IMR-90 (cell line): ENCODE results near the gene PCSK6. TPM values are rescaled to one million over a fixed set of nuclear protein-coding genes. Genes with fewer than 3 reads are reported as not detected.

Experiments used
- ATAC-seq: fragments of 200-7000 bp; cut with Tn5 transposase; 2 replicates; pipeline ENCODE4 v1.9.1; 2020; ENCODE audit warnings: low read depth, mild to moderate bottlenecking, moderate library complexity
- BruUV-seq: library from RNA; stranded (reverse); fragments of 400-500 nt; replicated peaks from 2 replicates; lab custom pipeline; 2021; lab: Mats Ljungman, UMichigan
- CTCF ChIA-PET: fragments of 300-600 bp; formaldehyde crosslinking; extraction: SDS; loops from one replicate; lab custom pipeline; 2021; ENCODE audit warnings: antibody characterized with exemption; lab: Yijun Ruan, JAX
- POLR2A ChIA-PET: fragments of 300-600 bp; sonication (Branson Sonifier 250); formaldehyde crosslinking; loops from one replicate; lab custom pipeline; 2022; ENCODE audit warnings: antibody characterized with exemption; ENCODE audit not compliant: unreplicated experiment; lab: Charles Lee
- DNase-seq: peaks from one replicate; pipeline ENCODE4 v3.0.0; 2013
- H2AFZ ChIP-seq: replicated peaks from 2 replicates; pipeline ENCODE3; 2013; ENCODE audit warnings: low read length, mild to moderate bottlenecking; ENCODE audit not compliant: poor library complexity
- H2AK5ac ChIP-seq: 2 replicates; pipeline ENCODE4 v1.6.1; 2013; ENCODE audit warnings: low read depth, low read length, inconsistent platforms
- H2AK9ac ChIP-seq: replicated peaks from 2 replicates; pipeline ENCODE3; 2013; ENCODE audit warnings: mild to moderate bottlenecking, low read depth, low read length, moderate library complexity; ENCODE audit not compliant: poor library complexity
- H2BK120ac ChIP-seq: 2 replicates; pipeline ENCODE4 v1.6.1; 2013; ENCODE audit warnings: low read depth, low read length, inconsistent platforms
- H2BK15ac ChIP-seq: 3 replicates; pipeline ENCODE4 v1.6.1; 2013; ENCODE audit warnings: low read depth, low read length, inconsistent platforms
- H2BK20ac ChIP-seq: 2 replicates; pipeline ENCODE4 v1.6.1; 2013; ENCODE audit warnings: low read depth, mild to moderate bottlenecking, inconsistent platforms, low read length, moderate library complexity
- H2BK5ac ChIP-seq: 2 replicates; pipeline ENCODE4 v1.6.1; 2013; ENCODE audit warnings: mild to moderate bottlenecking, low read depth, low read length, inconsistent platforms; ENCODE audit not compliant: poor library complexity, severe bottlenecking
- H3K14ac ChIP-seq: replicated peaks from 2 replicates; pipeline ENCODE4 v1.6.1; 2013; ENCODE audit warnings: low read depth, low read length, inconsistent platforms
- H3K18ac ChIP-seq: 2 replicates; pipeline ENCODE4 v1.6.1; 2013; ENCODE audit warnings: low read depth, low read length, control low read depth
- H3K23ac ChIP-seq: 2 replicates; pipeline ENCODE4 v1.6.1; 2013; ENCODE audit warnings: low read depth, low read length, inconsistent platforms
- H3K27ac ChIP-seq: 2 replicates; pipeline ENCODE4 v1.5.1; 2013; ENCODE audit warnings: mild to moderate bottlenecking, control low read depth, low read length; ENCODE audit not compliant: insufficient read depth
- H3K27me3 ChIP-seq: 2 replicates; pipeline ENCODE4 v1.6.1; 2013; ENCODE audit warnings: low read length; ENCODE audit not compliant: control insufficient read depth, insufficient read depth
- H3K36me3 ChIP-seq: 2 replicates; pipeline ENCODE4 v1.6.1; 2013; ENCODE audit warnings: low read length, mixed read lengths; ENCODE audit not compliant: control insufficient read depth, insufficient read depth
- H3K4ac ChIP-seq: 2 replicates; pipeline ENCODE4 v1.6.1; 2013; ENCODE audit warnings: low read depth, low read length, inconsistent platforms
- H3K4me1 ChIP-seq: 2 replicates; pipeline ENCODE4 v1.6.1; 2013; ENCODE audit warnings: low read length, mixed read lengths; ENCODE audit not compliant: control insufficient read depth, insufficient read depth
- H3K4me2 ChIP-seq: 2 replicates; pipeline ENCODE4 v1.6.1; 2013; ENCODE audit warnings: low read depth, mild to moderate bottlenecking, control low read depth, low read length, moderate library complexity
- H3K4me3 ChIP-seq: 2 replicates; pipeline ENCODE4 v1.5.1; 2013; ENCODE audit warnings: low read depth, mild to moderate bottlenecking, control low read depth, low read length, moderate library complexity; ENCODE audit not compliant: insufficient read depth
- H3K56ac ChIP-seq: 2 replicates; pipeline ENCODE4 v1.6.1; 2013; ENCODE audit warnings: low read length, inconsistent platforms; ENCODE audit not compliant: insufficient read depth; ENCODE audit errors: extremely low read depth
- H3K79me1 ChIP-seq, 2 experiments: 2 replicates each; pipeline ENCODE4 v1.6.1; 2013; ENCODE audit warnings: low read length in 2 of 2, inconsistent platforms in 1 of 2, low read depth in 1 of 2
- H3K9ac ChIP-seq: 2 replicates; pipeline ENCODE4 v1.6.1; 2013; ENCODE audit warnings: low read depth, low read length, control low read depth
- H3K9me1 ChIP-seq: 2 replicates; pipeline ENCODE4 v1.6.1; 2013; ENCODE audit warnings: low read length, inconsistent platforms; ENCODE audit not compliant: insufficient read depth
- H3K9me3 ChIP-seq: 2 replicates; pipeline ENCODE4 v1.6.1; 2013; ENCODE audit warnings: low read length; ENCODE audit not compliant: control insufficient read depth, insufficient read depth
- H4K20me1 ChIP-seq: 2 replicates; pipeline ENCODE4 v1.6.1; 2013; ENCODE audit warnings: low read length, inconsistent platforms; ENCODE audit not compliant: insufficient read depth
- H4K5ac ChIP-seq: 2 replicates; pipeline ENCODE4 v1.6.1; 2013; ENCODE audit warnings: mild to moderate bottlenecking, low read depth, low read length, control low read depth
- H4K8ac ChIP-seq, 2 experiments: 2 replicates each; pipeline ENCODE4 v1.6.1; 2013; ENCODE audit warnings: low read depth in 2 of 2, low read length in 2 of 2, control low read depth in 1 of 2, inconsistent platforms in 1 of 2
- H4K91ac ChIP-seq: 2 replicates; pipeline ENCODE4 v1.6.1; 2013; ENCODE audit warnings: low read depth, low read length, inconsistent platforms; ENCODE audit not compliant: insufficient read depth
- CHD1 ChIP-seq: IDR thresholded peaks from 2 replicates; pipeline ENCODE4 v1.6.1; 2012; ENCODE audit warnings: low read depth, low read length, improper control_type of control experiment
- MAZ ChIP-seq: IDR thresholded peaks from 2 replicates; pipeline ENCODE4 v1.6.1; 2012; ENCODE audit warnings: low read depth, mild to moderate bottlenecking, low read length, improper control_type of control experiment, moderate library complexity, borderline replicate concordance
- MXI1 ChIP-seq: IDR thresholded peaks from 2 replicates; pipeline ENCODE4 v1.6.1; 2012; ENCODE audit warnings: low read depth, mild to moderate bottlenecking, low read length, moderate library complexity, borderline replicate concordance
- RFX5 ChIP-seq: IDR thresholded peaks from 2 replicates; pipeline ENCODE4 v1.8.0; 2012; ENCODE audit warnings: low read depth, mild to moderate bottlenecking, low read length, moderate library complexity
- WGBS, 2 experiments: methylation state at CpG; one replicate each; pipeline versions ENCODE4 v1.1.5 to v1.1.7; 2013; ENCODE audit warnings: missing lambda C conversion rate in 2 of 2; ENCODE audit not compliant: insufficient read length in 1 of 2; ENCODE audit errors: extremely low coverage in 2 of 2; 5-methylcytosine and 5-hydroxymethylcytosine counted together
- dilution Hi-C: fragments of 300-500 bp; cut with HindIII; formaldehyde crosslinking; loops from one replicate; pipeline ENCODE4 v1.14.3; 2018; ENCODE audit warnings: low sequenced_read_pairs; ENCODE audit not compliant: unreplicated experiment
- in situ Hi-C: fragments of 300-500 bp; cut with MboI; formaldehyde crosslinking; loops from 3 replicates; pipeline ENCODE4 v1.14.3; 2019; ENCODE audit warnings: low sequenced_read_pairs, inconsistent platforms, mixed read lengths
- intact Hi-C: fragments of 100-400 bp; cut with micrococcal nuclease; formaldehyde crosslinking; loops from 2 replicates; pipeline ENCODE4 v1.10.0; 2022
- polyA plus RNA-seq, 3 experiments: library from polyadenylated mRNA; depleted of rRNA; stranded (reverse); fragments of >200 nt; gene quantifications; 2 replicates each; pipeline ENCODE4 v1.2.3, GENCODE V29; 2012; ENCODE audit warnings: low replicate concordance in 1 of 3
- total RNA-seq: library from RNA; depleted of rRNA; stranded (reverse); fragments of >200 nt; gene quantifications from 2 replicates; pipeline ENCODE4 v1.2.3, GENCODE V29; 2012

PCSK6 gene
- total and polyA plus RNA-seq, 2 of the 4 experiments (the other 2 are of a cell fraction) = not detected

- H3K4ac ChIP-seq = no peak overlapping the region
- H3K79me1 ChIP-seq = no peaks in the 10 kb centered on the region
- no peak overlapping the region for H2BK15ac ChIP-seq
- no peak overlapping the region for H3K56ac ChIP-seq
- H4K91ac ChIP-seq = no peak overlapping the region
- in situ Hi-C loops (no loop called here), intact Hi-C loops (no loop called here), dilution Hi-C loops (no loop called here)
- H3K23ac ChIP-seq = no peak overlapping the region
- H3K27ac ChIP-seq = no peak overlapping the region
- H3K36me3 ChIP-seq = no peaks in the 10 kb centered on the region
- ChIA-PET POLR2A (no interaction called here), CTCF (no interaction called here)
- H3K4me1 ChIP-seq = no peaks in the 10 kb centered on the region
- no peak overlapping the region for H2BK120ac ChIP-seq
- no peak overlapping the region for H3K14ac ChIP-seq
- H3K4me2 ChIP-seq = no peak overlapping the region
- no peak for TF ChIP-seq MAZ
- TF ChIP-seq RFX5 = no peak
- no peak for TF ChIP-seq CHD1
- TF ChIP-seq MXI1 = no peak
- H2BK5ac ChIP-seq = no peak overlapping the region
- no peaks in the 10 kb centered on the region for H3K9me3 ChIP-seq
- no peak overlapping the region for H3K18ac ChIP-seq
- no peak for DNase-seq
- ATAC-seq = no peak
- peaks cover 22% of the 10 kb centered on the region for H3K27me3 ChIP-seq
- no peak overlapping the region for H4K5ac ChIP-seq
- no peak overlapping the region for H2AK9ac ChIP-seq
- H3K9ac ChIP-seq = no peak overlapping the region
- H4K8ac ChIP-seq = no peak overlapping the region
- WGBS, 2 experiments = 58% methylated on average over 12 of the region's 18 CpGs; no CpG with 5 or more reads in 1 of the 2 experiments
- BruUV-seq = no TSS peak
- no peak overlapping the region for H3K4me3 ChIP-seq
- H2AFZ ChIP-seq = no peak overlapping the region
- H2AK5ac ChIP-seq = no peak overlapping the region
- no peak overlapping the region for H2BK20ac ChIP-seq
- H4K20me1 ChIP-seq = no peaks in the 10 kb centered on the region
- no peaks in the 10 kb centered on the region for H3K9me1 ChIP-seq
Measured at GRCh38 chr15:101522621-101523559, 33.4 kb upstream of the PCSK6 start.
